ENCODE data around the gene OR5D14.

OR5D14 gene

DNA sequence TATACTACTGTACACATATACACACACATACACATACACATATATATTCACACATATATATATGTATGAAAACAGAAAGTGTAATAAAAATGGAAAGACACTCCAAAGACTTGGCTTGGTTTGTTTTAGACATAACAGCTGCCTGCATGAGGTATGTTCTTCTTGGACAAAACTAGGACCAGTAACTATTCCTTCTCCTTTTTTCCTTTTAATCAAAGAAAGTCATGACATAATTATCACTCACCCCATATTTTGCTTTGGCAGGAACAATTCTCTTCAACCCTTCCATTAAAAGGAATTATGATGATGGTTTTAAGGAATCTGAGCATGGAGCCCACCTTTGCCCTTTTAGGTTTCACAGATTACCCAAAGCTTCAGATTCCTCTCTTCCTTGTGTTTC, at the start of gene OR5D14:
OR5D14 (plus strand) TSS at position 301 of the 400 bp plus-strand sequence; CDS start at position 301, 0 bp downstream.
- no peak for DNase-seq

DNA sequence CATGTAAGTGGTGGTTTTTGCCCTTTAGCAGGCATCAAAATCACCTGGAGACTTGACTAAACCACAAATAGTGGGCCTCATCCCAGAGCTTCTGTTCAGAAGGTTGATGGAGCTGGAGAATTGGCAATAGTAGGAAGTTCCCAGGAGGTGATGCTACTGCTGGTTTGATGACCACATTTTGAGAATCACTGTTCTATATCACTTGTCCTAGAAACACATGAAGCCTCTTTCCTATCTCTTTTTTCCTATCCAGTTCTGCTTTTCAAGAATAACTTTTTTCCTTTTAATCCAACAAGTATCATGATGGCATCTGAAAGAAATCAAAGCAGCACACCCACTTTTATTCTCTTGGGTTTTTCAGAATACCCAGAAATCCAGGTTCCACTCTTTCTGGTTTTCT, 22.2 kb upstream of the OR5D14 start, which contains the start of gene OR5D13:
OR5D13 (plus strand) TSS at position 301 of the 400 bp plus-strand sequence; CDS start at position 301, 0 bp downstream.
- DNase-seq, result no peak

DNA sequence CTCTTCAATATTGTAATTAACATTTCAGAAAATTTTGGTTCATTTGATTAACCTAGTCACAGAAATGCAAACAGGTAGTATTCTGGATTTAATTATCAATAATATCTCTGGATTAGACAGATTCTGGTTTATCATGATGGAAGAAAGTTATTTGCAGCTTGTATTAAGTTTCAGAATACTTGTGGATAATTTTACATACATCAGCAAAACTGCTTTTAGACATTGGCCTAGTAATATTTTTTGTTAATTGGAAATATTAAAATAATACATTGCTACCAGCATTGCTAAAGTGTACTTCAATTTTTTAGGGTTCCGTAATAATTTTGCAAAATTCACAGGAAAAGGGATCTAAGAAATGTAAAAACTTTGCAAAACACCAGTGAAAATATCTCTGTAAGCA, 3.8 kb upstream of the OR5D14 start:
- no peak for DNase-seq

DNA sequence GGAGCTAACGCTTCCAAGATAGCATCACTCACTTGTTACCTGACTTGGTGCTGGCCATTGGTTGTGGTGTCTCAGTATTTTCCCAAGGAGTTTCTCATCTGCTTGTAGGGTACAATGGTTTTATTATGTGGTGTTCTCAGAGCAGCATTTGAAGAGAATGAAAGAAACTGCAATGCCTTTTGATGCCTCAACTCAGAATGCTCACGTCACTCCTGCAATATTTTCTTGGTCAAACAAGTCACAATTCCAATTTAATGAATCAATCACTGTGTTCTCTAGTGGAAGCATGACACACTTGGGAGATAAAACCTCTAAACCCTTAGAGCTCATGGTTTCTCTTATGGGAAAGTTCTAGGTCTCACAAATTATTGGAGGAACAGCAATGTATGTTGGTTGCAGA, 2.0 kb upstream of the OR5D14 start:
- no peak for DNase-seq

DNA sequence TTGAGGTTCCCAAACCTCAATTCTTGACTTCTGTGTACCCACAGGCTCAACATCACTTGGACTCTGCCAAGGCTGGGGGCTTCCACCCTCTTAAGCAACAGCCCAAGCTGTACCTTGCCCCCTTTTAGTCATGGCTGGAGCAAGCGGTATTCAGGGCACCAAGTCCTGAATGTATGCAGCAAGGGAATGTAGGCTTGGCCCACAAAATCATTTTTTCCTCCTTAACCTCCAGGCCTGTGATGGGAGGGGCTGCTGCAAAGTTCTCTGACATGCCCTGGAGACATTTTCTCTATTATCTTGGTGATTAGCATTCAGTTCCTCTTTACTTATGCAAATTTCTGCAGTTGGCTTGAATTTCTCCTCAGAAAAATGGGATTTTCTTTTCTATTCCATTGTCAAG, 10.9 kb downstream of the OR5D14 start:
- no peak for DNase-seq

DNA sequence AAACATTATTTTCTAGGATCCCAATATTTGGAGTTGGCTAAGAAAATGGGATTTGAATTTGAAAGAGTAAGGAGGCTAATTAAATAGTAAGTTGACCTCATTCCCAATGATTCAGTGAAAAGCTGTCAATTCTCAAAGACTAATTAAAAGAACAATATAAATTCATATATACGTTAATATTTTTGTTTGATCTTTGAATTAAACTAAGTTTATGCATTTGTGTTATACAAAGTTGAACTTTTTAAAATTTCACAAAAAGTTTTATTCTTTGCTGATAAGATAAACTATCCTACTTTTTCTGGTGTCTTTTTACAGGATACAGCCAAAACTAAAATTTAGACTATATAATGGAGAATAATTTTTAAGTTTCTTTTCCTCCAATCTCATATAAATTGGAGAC, 15.7 kb downstream of the OR5D14 start, which contains the start of gene OR5L1:
OR5L1 (plus strand) TSS at position 301 of the 400 bp plus-strand sequence. CDS start 100 bp downstream, outside the sequence.
- no peak for DNase-seq

DNA sequence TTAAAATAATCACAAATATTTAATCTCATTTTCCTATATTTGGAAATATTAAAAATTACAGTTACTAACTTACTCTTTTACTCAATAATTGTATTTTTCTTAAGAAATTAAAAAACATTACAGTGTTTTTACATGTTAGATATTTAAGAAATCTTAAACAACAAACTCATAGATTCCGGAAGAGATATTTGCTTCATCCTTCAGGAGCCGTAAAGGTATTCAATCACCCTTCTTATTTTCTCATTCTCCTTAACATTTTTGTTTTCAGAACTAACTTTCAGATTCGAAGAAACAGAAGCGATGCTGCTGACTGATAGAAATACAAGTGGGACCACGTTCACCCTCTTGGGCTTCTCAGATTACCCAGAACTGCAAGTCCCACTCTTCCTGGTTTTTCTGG, 24.0 kb downstream of the OR5D14 start, which contains the start of gene OR5D18:
OR5D18 (plus strand) TSS at position 301 of the 400 bp plus-strand sequence; CDS start at position 301, 0 bp downstream.
- DNase-seq, result no peak

DNA sequence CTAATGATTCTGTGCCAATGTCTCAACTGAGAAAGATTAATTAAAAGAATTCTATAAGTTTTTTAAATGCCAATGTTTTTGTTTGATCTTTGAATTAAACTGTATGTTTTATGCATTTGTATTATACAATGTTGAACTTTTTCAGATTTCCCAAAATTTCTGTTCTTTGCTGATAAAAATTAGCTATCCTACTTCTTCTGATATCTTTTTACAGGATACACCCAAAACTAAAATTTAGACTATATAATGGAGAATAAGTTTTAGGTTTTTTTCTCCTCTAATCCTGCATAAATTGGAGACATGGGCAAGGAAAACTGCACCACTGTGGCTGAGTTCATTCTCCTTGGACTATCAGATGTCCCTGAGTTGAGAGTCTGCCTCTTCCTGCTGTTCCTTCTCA, 31.6 kb downstream of the OR5D14 start, which contains the start of gene OR5L2:
OR5L2 (plus strand) TSS at position 301 of the 400 bp plus-strand sequence; CDS start at position 301, 0 bp downstream.
- DNase-seq, result no peak

DNA sequence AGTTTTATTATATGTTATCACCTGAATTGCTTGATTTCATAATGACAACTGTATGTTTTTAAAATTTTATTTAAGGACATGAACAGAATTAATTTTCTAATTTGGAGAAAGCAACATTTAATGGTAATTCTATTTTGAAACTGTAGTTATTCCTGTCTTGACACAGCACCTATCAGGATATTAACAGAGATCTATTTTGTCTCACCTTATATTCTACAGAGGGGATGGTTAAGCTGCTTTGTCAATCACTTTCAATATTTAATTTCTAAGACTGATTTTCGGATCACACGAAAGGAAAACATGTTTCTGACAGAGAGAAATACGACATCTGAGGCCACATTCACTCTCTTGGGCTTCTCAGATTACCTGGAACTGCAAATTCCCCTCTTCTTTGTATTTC, 43.1 kb downstream of the OR5D14 start, which contains the start of gene OR5D16:
OR5D16 (plus strand) TSS at position 301 of the 400 bp plus-strand sequence; CDS start at position 301, 0 bp downstream.
- no peak for DNase-seq
